NOMO-1 treated with dmso at 0.1 percent for 144 hours (cell line): ENCODE data around the gene WDFY3.
A peak's percentile ranks its signal among the peaks of the same experiment; 100 is the strongest.

Source experiments
- DNase-seq: peaks from one replicate; lab custom pipeline; 2025; ENCODE audit not compliant: unreplicated experiment; lab: John Stamatoyannopoulos, UW

Gene WDFY3

DNA sequence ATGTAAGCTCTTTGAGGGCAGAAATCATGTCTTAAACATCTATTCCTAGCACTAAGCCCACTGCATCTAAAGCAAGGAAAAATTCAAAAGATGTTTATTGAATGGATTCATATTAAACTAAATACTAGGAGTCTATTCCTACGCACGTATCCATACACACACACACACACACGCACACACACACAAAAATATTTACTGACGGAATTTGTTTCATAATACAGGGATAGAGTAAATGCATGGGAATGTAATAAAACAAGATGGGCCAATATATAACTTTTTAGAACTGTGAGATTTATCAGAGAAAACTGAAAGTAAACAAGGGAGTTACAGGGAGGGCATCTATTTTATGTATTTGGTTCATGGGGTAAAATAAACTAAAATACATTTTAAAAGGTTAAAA lies 57.6 kb downstream of the WDFY3 start:
- no peak for DNase-seq

DNA sequence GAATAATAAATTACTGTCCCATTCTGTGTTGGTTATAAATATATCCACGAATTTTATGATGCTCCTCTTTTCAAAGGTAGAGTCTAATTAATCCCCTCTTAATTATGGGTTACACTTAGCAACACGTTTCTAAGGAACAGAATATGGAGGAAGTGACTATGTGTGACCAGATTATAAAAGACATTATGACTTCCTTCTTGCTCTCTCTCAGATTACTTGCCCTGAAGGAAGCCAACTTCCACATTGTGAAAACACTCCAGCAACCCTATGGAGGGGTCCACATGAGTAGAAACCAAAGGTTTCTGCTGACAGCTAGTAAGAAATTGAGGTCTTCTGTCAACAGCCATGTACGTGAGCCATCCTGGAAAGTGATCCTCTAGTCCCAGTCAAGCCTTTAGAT lies 59.3 kb downstream of the WDFY3 start:
- peak; percentile 25 for DNase-seq

DNA sequence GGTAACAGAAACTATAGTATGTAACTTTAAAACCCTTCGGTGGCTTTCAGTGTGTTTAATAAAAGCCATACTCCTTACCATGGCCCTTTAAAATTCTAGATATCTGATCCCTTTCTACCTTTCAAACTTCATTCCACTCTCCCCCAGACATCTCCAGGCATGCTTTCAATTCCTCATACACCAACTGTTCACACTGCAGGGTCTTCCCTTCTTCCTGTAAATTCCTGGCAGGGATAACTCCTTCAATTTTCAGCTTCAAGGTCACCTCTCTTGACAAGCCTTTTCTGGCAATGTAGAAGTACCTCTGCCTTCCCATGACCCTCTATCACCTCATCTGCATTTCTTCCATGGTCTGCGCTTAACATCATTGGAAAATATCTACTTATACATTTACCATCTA lies 60.8 kb downstream of the WDFY3 start:
- no peak for DNase-seq

DNA sequence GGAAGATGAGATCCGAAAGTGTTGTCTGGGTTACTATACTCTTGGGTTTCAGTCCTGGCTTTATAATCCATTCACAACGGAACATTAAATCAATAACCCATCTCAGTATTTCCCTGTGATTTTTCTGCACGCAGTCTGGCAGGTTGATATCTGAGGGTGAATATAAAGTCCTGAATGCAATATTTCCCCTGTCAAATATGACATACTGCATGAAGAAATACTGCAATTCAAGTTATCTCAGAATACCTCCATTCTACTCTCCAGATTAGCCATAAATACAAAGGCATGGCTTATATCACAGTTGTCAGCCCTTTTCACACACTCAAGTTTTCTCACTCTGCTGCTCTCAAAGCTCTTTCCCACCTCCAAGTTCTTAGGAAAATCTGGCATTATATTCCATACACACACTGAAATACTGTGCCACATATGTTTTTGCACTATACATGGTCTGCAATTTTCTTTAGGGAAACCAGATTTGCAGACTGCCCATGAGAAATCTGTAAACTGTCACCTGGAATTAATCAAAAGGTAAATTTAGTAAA lies 64.7 kb downstream of the WDFY3 start:
- DNase-seq: no peak

DNA sequence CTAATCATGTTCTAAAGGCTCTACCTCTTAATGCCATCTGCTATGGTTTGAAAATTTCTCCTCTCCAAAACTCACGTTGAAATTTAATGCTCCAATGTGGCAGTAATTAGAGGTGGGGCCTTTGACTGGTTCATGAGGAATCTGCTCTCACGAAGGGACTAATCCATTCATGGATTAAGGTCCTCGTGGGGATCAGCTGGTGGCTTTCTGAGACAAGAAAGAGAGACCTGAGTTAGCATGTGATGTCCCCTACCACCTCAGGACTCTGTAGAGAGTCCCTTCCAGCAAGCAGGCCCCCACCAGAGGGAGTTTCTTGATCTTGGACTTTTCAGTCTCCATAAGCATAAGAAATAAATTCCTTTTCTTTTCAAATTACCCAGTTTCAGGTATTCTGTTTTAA lies 65.3 kb downstream of the WDFY3 start:
- DNase-seq: no peak

DNA sequence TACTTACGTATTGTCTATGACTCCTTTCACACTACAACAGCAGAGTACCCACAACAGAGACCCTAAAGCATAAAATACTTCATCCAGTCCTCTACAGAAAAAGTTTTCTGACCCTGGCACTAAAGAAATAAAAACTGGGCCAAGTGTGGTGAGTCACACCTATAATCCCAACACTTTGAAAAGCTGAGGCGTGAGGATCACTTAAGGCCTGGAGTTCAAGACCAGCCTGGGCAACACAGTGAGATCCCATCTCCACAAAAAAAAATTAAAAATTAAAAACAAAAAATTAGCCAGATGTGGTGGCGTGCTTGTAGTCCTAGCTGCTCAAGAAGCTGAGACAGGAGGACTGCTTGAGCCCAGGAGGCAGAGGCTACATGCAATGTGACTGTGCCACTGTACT lies 66.9 kb downstream of the WDFY3 start:
- DNase-seq: no peak

DNA sequence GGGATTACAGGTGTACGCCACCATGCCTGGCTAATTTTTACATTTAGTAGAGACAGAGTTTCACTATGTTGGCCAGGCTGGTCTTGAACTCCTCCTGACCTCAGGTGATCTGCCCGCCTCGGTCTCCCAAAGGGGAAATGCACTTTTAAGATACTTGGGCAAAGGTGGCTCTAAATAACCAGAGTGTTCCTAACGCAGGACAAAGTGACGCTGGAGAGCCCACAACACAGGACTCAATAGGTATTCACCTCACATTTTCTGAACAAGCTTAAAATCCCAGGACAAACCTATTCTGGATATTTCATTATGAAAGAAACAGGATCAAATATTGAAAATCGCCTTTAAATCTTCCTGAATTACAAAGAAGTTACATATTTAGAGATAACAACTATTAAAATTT lies 69.0 kb downstream of the WDFY3 start:
- DNase-seq: no peak

DNA sequence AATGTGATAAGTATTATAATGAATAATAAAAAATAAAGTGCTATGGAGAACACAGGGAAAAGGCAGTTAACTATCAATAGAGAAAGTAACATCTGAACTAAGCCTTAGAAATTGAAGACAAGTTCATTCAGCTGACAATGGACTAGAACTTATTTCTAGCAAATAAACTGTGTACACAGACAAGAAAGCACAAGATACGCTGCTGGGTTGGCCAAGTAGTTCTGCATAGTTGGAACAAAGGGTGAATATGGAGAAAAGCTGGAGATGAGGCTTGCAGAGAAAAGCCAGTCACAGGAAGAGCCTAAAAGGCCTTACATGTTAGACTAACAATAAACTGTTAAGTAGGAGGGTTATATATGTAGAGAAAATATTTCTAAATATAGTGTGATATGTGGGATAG lies 71.2 kb downstream of the WDFY3 start:
- no peak for DNase-seq

DNA sequence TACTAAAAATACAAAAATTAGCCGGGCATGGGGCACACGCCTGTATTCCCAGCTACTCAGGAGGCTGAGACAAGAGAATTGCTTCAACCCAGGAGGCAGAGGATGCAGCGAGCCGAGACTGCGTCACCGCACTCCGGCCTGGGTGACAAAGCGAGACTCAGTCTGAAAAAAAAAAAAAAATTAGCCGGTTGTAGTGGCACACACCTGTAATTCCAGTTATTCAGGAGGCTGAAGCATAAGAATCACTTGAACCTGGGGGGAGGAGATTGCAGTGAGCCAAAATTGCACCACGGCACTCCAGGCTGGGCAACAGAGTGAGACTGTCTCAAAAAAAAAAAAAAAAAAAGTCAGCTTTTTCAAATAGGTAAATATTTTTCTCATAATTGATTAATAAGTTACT lies 71.9 kb downstream of the WDFY3 start:
- no peak for DNase-seq

DNA sequence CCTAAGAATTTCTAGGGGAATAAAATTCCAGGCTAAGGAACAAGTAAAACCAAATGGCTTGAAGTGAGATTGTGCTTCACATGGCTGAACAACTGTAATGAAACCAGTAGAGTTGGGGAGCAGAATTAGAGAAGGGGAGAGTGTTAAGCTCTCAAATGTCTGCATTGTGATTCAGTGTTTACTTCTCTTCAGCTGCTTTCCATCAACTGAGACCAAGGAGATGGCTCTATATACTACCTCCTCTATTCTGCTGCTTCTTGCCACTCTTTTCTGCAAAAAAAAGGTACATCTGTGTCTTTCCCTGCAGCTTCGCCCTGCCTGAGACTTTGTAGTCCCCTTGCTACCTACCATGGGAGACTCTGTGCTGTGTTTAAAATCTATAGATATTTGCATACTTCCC lies 73.5 kb downstream of the WDFY3 start:
- DNase-seq: no peak

DNA sequence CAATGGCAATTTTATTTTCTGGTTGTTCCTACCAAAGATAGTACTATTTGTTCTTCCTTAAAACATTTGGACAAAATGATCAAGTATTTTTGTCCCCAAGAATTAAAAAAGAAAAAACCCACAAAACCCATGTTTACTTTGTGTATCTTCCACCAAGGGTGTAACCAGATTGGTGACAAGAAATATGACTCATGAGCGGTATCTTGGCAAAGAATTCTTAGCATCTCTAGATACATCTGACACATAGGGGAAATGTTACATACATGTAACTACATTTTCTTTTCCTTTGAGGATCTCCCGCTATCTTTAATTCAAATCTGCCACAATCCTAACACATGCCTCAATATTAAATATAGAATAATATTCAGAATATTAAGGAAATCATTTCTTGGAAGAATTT lies 78.7 kb downstream of the WDFY3 start:
- no peak for DNase-seq

DNA sequence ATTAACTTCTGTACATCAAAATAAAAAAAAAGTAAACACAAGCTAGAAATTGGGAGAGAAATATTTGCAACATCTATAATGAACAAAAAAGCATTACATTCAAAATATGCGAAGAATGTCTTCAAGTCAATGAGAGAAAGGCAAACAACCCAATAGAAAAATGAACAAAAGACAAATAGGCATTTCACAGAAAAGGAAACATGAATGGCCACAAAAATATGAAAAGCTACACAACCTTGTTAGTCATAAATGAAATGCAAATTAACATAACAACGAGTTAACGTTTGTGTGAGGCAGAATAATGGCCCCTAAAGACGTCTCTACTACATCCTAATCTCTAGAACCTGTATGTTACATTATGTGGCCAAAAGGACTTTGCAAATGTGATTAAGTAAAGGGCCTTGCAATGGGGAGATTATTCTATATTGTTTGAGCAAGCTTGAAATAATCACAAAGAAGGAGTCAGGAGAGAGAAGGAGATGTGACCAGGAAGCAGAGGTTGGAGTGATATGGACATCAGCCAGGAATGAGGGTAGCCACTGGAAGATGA lies 86.8 kb downstream of the WDFY3 start:
- no peak for DNase-seq

DNA sequence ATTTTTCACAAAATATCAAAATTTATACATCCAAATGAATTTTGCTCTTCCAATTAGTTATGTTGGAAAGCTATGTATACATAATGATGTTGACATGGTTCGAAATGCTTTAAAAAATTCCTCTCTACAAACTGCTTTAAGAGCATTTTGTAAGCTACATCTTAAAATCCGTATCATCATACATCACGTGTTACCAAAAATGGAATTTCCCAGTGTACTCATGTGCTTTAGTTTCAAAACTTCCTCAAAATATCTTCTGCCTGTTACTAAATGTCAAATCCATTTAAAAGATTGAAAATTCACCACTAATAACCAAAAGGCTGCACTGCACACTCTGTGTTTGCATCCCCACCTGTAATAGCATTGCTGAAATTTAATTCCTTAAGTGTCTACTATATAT lies 87.9 kb downstream of the WDFY3 start:
- DNase-seq: no peak

DNA sequence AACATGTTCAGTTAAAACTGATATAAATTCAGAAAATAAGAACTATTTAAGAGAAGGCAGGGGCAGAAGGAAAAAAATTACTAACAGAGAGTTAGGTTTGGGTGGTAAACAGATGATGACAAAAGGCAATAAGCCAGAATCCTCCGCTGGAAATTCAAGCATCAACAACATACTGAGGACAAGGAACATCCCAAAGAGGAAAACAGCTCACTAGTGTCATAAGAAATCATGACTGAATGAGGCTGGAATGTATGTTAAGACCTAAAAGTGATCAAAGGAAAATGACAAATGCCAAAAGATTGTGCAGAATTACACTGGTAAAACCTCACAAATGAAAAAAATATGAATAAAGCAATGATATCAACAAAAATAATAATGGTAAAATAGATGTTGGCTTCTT lies 88.4 kb downstream of the WDFY3 start:
- DNase-seq: no peak

DNA sequence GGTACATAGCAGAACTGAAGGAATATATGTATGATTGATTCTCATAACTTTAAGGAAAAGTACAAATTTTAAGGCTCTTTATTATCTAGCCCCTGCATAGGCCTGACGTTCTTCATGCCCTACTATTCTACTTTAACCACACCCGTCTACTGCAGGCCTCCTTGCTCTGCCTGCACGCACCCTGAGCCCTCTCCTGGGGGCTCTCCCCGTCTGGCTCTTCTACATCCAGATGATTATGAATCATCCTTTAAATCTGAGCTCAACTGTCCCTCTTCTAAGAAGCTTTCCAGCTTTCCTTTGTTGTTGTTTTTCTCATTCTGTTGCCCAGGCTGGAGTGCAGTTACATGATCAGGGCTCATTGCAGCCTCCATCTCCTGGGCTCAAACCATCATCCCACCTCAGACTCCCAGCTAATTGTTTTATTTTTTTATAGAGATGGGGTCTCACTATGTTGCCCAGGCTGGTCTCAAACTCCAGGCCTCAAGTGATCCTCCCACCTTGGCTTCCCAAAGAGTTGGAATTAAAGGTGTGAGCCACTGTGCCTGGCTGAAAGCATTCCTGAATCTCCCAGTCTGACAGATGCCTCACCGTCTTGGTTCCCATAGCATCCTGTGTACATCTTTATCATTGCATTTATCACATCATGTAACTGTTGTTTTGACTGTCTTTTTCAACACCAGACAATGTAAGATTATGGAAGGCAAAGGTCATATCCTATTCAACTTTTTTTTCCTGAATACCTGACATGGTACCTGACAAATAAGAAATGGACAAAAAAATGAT lies 89.2 kb downstream of the WDFY3 start:
- no peak for DNase-seq

DNA sequence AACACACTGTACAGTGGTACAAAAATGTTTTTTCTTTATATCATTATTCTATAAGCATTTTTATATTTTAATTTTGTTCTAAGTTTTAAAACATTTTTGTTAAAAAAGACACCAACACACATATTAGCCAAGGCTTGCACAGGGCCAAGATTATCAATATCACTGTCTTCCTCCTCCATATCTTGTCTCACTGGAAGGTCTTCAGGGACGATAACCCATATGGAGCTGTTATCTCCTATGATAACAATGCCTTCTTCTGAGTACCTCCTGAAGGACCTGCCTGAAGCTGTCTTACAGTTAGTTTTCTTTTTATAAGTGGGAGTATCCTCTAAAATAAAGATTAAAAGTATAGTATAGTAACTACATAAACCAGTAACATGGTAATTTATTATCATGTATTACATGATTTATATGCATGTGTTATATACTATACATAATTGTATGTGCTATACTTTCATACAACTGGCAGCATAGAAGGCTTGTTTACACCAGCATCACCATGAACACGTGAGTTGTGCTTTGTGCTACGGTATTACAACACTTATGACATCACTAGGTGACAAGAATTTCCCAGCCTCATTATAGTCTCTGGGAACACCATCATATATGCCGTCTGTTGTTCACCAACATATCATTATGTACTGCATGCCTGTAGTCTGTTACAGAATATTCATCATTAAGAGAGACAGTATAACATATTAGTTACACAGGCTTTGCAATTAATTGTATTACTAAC lies 90.7 kb downstream of the WDFY3 start:
- DNase-seq: no peak

DNA sequence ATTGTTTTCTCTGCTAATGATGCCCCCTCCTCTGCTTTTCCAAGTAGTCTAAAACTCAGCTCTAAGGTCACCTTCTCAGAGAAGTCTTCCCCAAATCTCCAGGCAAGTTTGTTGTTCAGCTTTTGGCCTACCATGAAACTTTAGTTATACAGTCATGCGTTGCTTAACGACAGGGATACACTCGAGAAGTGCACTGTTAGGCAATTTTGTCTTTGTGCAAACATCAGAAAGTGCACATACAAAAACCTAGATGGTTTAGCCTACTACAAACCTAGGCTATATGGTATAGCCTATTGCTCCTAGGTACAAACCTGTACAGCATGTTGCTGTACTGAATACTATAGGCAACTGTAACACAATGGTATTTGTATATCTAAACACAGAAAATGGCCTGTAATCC lies 91.9 kb downstream of the WDFY3 start:
- no peak for DNase-seq

DNA sequence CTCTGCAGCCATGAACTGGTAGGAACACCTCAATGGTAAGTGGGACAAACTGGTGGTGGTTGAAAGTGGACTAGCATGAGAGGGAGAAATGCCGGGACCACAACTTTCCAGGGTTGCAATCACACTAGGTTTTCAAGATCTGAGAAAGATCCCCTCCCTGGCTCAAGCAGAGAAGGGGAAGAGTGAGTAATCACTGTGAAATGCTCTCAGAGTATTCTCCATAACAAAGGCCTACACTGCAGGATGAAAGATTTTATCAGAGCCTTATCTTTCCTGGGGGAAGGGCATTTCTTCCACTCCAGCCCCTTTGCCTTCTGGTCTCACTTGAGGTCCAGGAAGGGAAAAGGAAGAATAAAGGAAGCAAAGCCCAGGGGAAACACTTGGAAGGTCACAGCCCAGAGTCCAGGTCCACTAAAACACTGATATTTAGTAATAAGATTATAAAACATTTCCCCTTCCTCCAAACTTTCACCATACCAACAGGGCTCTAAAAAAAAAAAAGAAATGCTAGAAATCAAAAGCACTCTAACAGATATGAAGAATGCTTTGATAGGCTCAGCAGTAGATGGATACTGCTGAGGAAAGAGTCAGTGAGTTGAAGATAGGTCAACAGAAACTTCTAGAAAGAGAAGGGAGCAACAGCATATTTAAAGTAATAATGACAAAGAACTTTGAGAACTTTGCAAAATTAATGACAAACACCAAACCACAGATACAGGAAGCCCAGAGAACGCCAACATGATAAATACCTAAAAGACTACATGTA lies 95.9 kb downstream of the WDFY3 start:
- DNase-seq: no peak

DNA sequence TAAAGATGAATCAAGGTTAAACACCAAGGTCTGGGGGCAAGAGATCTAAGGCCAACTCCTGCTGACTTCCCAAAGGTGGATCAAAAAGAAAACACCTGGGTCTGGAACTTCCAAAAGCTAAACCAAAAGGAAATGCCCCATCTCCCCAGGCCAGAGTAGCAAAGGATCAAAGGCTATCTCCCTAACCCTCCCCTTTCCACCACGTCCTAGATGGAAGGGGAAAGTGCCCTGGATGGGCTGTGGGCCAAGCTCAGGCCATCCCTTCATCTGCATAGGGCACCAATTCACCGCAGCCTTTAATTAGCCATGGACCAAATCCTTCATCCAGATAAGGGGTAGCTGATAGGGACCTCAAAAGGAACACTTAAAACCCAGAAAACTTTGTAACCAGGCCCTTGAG lies 100.2 kb downstream of the WDFY3 start:
- no peak for DNase-seq

DNA sequence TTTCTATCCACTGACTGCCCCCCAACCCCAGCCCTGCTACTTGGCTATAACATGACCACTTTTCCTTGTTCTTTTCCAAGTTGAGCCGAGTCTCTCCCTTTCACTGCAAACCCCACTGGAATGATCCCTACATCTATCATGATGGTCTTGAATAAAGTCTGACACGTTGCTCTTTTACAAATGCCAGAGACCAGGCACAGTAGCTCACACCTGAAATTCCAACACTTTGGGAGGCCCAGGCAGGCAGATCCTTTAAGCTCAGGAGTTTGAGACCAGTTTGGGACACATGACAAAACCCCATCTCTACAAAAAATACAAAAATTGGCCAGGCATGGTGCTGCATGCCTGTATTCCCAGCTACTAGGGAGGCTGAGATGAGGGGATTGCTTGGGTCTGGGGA lies 100.9 kb downstream of the WDFY3 start:
- DNase-seq: no peak

DNA sequence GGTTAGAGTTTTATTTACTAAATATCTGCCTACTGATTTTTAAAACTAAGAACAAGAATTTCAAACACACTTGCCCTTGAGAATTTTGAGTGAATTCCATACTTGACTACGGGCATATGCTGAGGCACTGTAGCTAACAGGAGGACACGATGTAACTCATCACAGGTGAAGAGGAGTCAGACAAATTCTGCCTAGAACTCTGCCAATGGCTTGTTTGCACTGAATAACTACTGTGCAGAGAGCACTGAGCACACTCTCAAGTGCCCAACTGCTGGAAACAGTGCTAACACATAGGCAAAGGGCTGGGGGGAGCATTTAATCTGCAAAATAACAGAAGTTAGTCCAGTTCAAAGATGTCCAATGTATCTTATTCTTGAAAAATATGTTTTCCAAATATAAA lies 104.4 kb downstream of the WDFY3 start:
- no peak for DNase-seq
